ENCODE results near the gene HTD2. TPM values are rescaled to one million over a fixed set of nuclear protein-coding genes. Genes with fewer than 3 reads are reported as not detected.
A peak's percentile ranks its signal among the peaks of the same experiment; 100 is the strongest.

HTD2 gene
- total and polyA plus RNA-seq, 2 donors (not counting 3 experiments of a cell fraction or from before 2014, with no cell fraction given), result 8.2 to 10.3 TPM

- FAIRE-seq, result peak; percentile 97
- Histone ChIP-seq H3K9me1 (replicated peaks; ENCODE audit: control insufficient read depth, extremely low read depth, insufficient read depth, low read length) (no peaks in the 10 kb centered on the region), H3K4me1 (ENCODE audit: control insufficient read depth, extremely low read depth, insufficient read depth, low read length) (peaks cover 19% of the 10 kb centered on the region), H3K9me3 (replicated peaks; ENCODE audit: control insufficient read depth, insufficient read depth, low read length) (no peaks in the 10 kb centered on the region), H3K4me2 (ENCODE audit: insufficient read depth, low read length) (peak overlapping the region; percentile 61), H3K4me3 (replicated peaks in 1 of 3; ENCODE audit: insufficient read depth in 1 of 3, low read depth in 1 of 3, low read length in 3 of 3) (no peak overlapping the region), H3K27me3 (ENCODE audit: control insufficient read depth in 2 of 2, insufficient read depth in 2 of 2, low read length in 2 of 2) (no peaks in the 10 kb centered on the region), H4K20me1 (replicated peaks; ENCODE audit: control insufficient read depth, extremely low read depth, insufficient read depth, low read length) (no peaks in the 10 kb centered on the region), H3K36me3 (ENCODE audit: control insufficient read depth in 2 of 2, extremely low read depth in 1 of 2, insufficient read depth in 2 of 2, low read length in 2 of 2) (peaks cover 0 to 3% of the 10 kb centered on the region in 2 experiments), H3K27ac (ENCODE audit: insufficient read depth, low read depth, low read length) (peak overlapping the region; percentile 55), H3K9ac (replicated peaks; ENCODE audit: extremely low read depth, insufficient read depth, low read length) (peak overlapping the region; percentile 39), H3K79me2 (ENCODE audit: control insufficient read depth, insufficient read depth, low read length) (no peaks in the 10 kb centered on the region), H2AFZ (ENCODE audit: low read depth, low read length) (peak overlapping the region; percentile 19)
- no TSS peak for BruUV-seq (replicated peaks)
- peak; percentile 79 for DNase-seq (ENCODE audit: low read depth, low spot score)
- dilution Hi-C loops (cut with MboI; ENCODE audit: extremely low pct_ligation_motif_present, low sequenced_read_pairs), result no loop called here
- intact Hi-C loops (cut with micrococcal nuclease), result loop anchor here (2.0 kb wide), 1 partner anchor 35 kb away; the partner anchor contains the start of gene ABHD6
- CTCF ChIA-PET, result interaction anchor here (0.8 to 3.4 kb wide), 8 partner anchors 8 to 84 kb away, joined by 3 to 28 read pairs (median 7); partner anchors contain the start of genes ABHD6, HTD2 and RPP14
- POLR2A ChIA-PET, result no interaction called here
- TF ChIP-seq, protein P1, sequence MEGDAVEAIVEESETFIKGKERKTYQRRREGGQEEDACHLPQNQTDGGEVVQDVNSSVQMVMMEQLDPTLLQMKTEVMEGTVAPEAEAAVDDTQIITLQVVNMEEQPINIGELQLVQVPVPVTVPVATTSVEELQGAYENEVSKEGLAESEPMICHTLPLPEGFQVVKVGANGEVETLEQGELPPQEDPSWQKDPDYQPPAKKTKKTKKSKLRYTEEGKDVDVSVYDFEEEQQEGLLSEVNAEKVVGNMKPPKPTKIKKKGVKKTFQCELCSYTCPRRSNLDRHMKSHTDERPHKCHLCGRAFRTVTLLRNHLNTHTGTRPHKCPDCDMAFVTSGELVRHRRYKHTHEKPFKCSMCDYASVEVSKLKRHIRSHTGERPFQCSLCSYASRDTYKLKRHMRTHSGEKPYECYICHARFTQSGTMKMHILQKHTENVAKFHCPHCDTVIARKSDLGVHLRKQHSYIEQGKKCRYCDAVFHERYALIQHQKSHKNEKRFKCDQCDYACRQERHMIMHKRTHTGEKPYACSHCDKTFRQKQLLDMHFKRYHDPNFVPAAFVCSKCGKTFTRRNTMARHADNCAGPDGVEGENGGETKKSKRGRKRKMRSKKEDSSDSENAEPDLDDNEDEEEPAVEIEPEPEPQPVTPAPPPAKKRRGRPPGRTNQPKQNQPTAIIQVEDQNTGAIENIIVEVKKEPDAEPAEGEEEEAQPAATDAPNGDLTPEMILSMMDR (IDR thresholded peaks at IDR 0.05; ENCODE audit: extremely low read depth in 1 of 2, insufficient read depth in 1 of 2, low read depth in 1 of 2, low read length in 2 of 2), result no peak
- TF ChIP-seq POLR2A (IDR thresholded peaks at IDR 0.05; ENCODE audit: low read depth, low read length) (no peak), FOS (IDR thresholded peaks at IDR 0.05; ENCODE audit: borderline replicate concordance, insufficient read depth, low read length) (peak; percentile 88), JUN (IDR thresholded peaks at IDR 0.05; ENCODE audit: borderline replicate concordance, insufficient read depth, insufficient read length, low read depth) (peak; percentile 92), POLR2AphosphoS5 (IDR thresholded peaks at IDR 0.05; ENCODE audit: insufficient read depth, low read depth, low read length) (peak; percentile 33), EZH2 (IDR thresholded peaks at IDR 0.05; ENCODE audit: borderline replicate concordance, low read depth, low read length, severe bottlenecking) (no peak), MYC (IDR thresholded peaks at IDR 0.05; ENCODE audit: low read depth, low read length) (no peak)
- TF ChIP-seq, protein P2, sequence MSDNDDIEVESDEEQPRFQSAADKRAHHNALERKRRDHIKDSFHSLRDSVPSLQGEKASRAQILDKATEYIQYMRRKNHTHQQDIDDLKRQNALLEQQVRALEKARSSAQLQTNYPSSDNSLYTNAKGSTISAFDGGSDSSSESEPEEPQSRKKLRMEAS (IDR thresholded peaks at IDR 0.05; ENCODE audit: insufficient read depth, insufficient read length), result no peak
Measured at GRCh38 chr3:58271901-58272501, 34.3 kb upstream of the HTD2 start.

All from endothelial cell of umbilical vein (primary cell).